Liver (tissue), 3 donors: ENCODE measurements around the gene GPC3.

ENCODE experiments used
- CTCF ChIP-seq: fragments of 150-350 bp; IDR thresholded peaks from 2 replicates; pipeline ENCODE4 v1.5.1; 2017; ENCODE audit warnings: improper control_type of control experiment, low read depth, low read length; ENCODE audit not compliant: missing input control
- EGR1 ChIP-seq, 2 donors: IDR thresholded peaks; 2 replicates each; pipeline ENCODE4 v1.6.1; 2016 to 2018; ENCODE audit warnings: antibody characterized with exemption in 2 of 2, low read depth in 2 of 2
- GABPA ChIP-seq, 2 donors: IDR thresholded peaks in 1 of 2; conservative IDR thresholded peaks in 1 of 2; 2 replicates each; pipeline ENCODE4 v1.6.1; 2016; ENCODE audit warnings: antibody characterized with exemption in 2 of 2, mild to moderate bottlenecking in 1 of 2, moderate library complexity in 1 of 2
- HNF4G ChIP-seq: IDR thresholded peaks from 2 replicates; pipeline ENCODE4 v1.6.1; 2016; ENCODE audit warnings: antibody characterized with exemption
- JUND ChIP-seq, 2 donors: IDR thresholded peaks; 2 replicates each; pipeline ENCODE4 v1.6.1; 2016; ENCODE audit warnings: antibody characterized with exemption in 2 of 2
- MAX ChIP-seq: IDR thresholded peaks from 2 replicates; pipeline ENCODE4 v1.6.1; 2016; ENCODE audit warnings: antibody characterized with exemption
- RAD21 ChIP-seq, 2 donors: IDR thresholded peaks; 2 replicates each; pipeline ENCODE4 v1.6.1; 2016; ENCODE audit warnings: antibody characterized with exemption in 2 of 2, mild to moderate bottlenecking in 2 of 2
- REST ChIP-seq: IDR thresholded peaks from 2 replicates; pipeline ENCODE4 v1.6.1; 2016; ENCODE audit warnings: antibody characterized with exemption, mild to moderate bottlenecking
- RXRA ChIP-seq, 2 donors: IDR thresholded peaks; 2 replicates each; pipeline ENCODE4 v1.6.1; 2017 to 2018; ENCODE audit warnings: antibody characterized with exemption in 2 of 2, mild to moderate bottlenecking in 1 of 2
- SP1 ChIP-seq: IDR thresholded peaks from 2 replicates; pipeline ENCODE4 v1.6.1; 2018; ENCODE audit warnings: antibody characterized with exemption, mild to moderate bottlenecking
- TAF1 ChIP-seq: conservative IDR thresholded peaks from 2 replicates; pipeline ENCODE4 v1.6.1; 2016; ENCODE audit warnings: antibody characterized with exemption, mild to moderate bottlenecking
- YY1 ChIP-seq: IDR thresholded peaks from 2 replicates; pipeline ENCODE4 v1.6.1; 2016; ENCODE audit warnings: antibody characterized with exemption, mild to moderate bottlenecking
- ZBTB33 ChIP-seq: IDR thresholded peaks from 2 replicates; pipeline ENCODE4 v1.6.1; 2016; ENCODE audit warnings: antibody characterized with exemption
- donor health status: healthy.
- donor health status: healthy.

- no peak for TF ChIP-seq CTCF
- TF ChIP-seq TAF1, result no peak
- no peak for TF ChIP-seq EGR1 (IDR thresholded peaks at IDR 0.05; ENCODE audit: low read depth in 2 of 2)
- no peak for TF ChIP-seq GABPA (IDR thresholded peaks at IDR 0.05 in 1 of 2, conservative IDR thresholded peaks at IDR 0.05 in 1 of 2)
- no peak for TF ChIP-seq SP1
- TF ChIP-seq MAX, result no peak
- no peak for TF ChIP-seq REST
- no peak for TF ChIP-seq YY1
- TF ChIP-seq JUND (IDR thresholded peaks at IDR 0.05), result no peak
- no peak for TF ChIP-seq RAD21 (IDR thresholded peaks at IDR 0.05)
- no peak for TF ChIP-seq RXRA (IDR thresholded peaks at IDR 0.05)
- TF ChIP-seq ZBTB33, result no peak
- no peak for TF ChIP-seq HNF4G
Observed at GRCh38 chrX:133834771-133835170, 150.6 kb downstream of the GPC3 start.
